Stimulated activated CD8-positive, alpha-beta memory T cell treated with anti-CD3 and anti-CD28 coated beads, Interleukin-4, amount 100 ng/mL, for 24 hours (primary cell): Measurements from ENCODE around the gene DLG4.

Experiments used
- DNase-seq: peaks from one replicate; pipeline ENCODE4 v3.0.0-alpha.2; 2020; ENCODE audit warnings: low read depth

The DLG4 gene

GRCh38 chr17:7214300-7215135, 5.1 kb downstream of the DLG4 start:
- peak; percentile 100 for DNase-seq

GRCh38 chr17:7213895-7214299, 5.7 kb downstream of the DLG4 start:
- no peak for DNase-seq

GRCh38 chr17:7211491-7212273, 8.0 kb downstream of the DLG4 start:
- DNase-seq = no peak

DNA sequence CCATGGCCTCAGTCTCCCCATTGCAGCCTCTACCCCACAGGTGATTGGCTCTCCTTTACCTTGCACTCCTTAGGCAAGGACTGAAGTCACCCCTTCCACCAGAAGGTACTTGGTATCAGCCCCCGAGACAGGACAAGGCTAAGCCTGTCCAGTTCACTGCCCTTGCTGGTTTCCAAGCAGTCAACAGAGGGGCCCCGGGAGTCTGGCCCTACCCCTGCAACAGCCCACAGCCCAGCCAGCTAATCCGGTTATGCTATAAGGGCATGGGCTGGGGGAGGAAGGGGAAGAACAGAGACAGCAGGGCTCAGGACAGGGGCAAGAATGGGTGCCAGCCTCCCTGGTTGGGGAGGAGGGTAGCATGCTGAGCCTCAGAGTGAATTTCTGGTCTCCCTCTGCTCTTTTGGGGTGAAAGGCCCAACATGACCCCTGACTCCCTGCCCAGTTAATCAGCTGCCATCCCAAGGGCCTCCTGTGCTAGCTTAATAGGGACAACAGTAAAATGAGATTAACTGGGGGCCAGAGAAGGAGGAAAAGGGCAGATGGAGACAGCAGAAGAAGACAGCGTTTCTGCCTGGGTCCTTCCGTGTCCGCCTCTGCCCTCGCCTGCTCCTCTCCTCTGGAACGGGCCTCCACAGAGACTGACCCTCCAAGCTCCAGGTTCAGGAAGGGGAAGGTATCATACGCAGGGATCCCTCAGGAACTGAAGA, 10.7 kb downstream of the DLG4 start:
- DNase-seq = no peak

GRCh38 chr17:7208027-7208571, 11.5 kb downstream of the DLG4 start:
- DNase-seq = no peak

DNA sequence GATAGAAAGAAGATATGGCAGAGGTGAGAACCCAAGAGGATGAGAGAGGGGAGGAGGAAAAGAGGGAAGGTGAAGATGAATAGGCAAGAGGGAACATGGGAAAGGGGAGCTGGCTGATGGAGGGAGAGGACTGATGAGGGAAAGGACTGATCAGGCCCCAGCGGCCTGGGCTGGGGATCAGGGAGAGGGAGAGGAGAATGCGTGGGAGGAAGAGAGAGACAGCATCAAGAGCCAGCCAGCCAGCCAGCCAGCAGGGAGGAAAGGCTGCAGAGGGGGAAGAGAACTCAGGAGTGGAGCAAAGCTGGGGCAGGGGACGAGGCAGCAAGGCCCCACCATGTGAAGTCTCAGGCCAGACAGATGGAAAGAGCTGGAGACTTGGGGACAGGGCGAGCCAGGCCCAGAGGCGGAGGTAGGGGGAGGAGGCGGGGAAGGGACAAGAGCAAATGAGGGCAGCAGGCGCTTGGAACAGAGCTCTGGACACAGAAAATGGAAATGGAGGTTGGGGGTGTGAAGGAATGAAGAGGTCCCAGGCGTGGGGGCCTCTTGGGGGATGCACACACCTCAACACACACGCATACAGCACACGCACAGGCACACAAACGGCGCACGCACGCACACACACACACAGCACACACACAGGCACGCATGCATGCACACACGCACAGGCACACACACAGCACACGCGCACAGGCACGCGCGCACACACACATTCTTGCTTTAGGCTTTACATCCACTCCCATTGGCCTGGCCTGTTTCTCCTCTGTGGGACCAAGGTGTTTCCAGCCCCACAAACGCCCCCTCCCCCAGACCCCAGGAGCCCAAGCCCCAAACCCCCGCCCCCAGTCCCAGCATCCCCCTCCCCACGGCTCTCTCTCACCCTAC, 12.3 kb downstream of the DLG4 start:
- no peak for DNase-seq

DNA sequence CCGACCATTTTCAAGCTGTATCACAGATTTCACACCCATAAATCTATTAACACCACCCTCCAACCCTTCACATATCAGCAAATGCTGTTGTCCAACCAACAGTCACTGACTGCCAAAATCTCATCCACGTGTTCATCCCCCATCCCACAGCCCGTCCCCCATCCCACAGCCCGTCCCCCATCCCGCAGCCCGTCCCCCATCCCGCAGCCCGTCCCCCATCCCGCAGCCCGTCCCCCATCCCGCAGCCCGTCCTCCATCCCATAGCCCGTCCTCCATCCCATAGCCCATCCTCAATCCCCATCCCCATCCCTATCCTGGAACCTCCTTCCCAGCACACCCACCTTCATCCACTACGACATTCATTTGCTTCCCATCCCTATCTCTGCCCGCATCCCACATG, 14.1 kb downstream of the DLG4 start:
- DNase-seq = no peak

GRCh38 chr17:7204828-7205461, 14.7 kb downstream of the DLG4 start:
- peak; percentile 88 for DNase-seq

- no peak for DNase-seq
Measured at GRCh38 chr17:7204336-7204735, 15.3 kb downstream of the DLG4 start.

GRCh38 chr17:7203391-7203790, 16.2 kb downstream of the DLG4 start:
- DNase-seq = no peak

DNA sequence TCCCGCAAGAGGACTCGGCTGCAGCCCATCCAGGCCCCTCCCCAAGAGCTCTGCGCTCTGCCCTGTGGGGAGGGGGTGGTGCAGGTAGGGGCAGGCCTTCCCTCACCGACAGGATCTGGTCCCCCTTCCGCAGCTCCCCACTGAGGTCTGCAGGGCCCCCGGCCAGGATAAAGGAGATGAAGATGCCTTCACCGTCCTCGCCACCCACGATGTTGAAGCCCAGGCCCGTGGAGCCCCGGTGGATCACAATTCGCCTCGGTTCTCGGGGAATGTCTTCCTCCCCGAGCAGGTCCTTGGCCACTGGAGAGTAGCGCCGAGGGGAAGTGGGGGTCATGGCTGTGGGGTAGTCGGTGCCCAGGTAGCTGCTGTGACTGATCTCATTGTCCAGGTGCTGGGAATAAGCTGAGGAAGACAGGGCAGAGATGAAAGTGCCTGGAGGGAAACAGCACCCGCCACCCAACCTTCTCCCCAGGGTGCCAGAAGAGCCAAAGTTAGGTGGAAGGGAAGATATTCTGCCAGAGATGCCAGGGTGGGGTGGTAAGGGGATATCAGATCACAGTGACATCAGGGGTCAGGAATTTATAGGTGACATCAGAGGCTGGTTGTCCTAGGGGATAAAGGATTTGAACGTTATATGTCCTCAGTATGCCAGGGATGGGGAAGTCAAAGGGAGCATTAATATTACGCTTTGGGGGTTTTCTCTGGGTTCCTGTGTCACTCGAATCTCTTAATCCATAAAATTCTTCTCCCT, 22.8 kb downstream of the DLG4 start:
- no peak for DNase-seq

DNA sequence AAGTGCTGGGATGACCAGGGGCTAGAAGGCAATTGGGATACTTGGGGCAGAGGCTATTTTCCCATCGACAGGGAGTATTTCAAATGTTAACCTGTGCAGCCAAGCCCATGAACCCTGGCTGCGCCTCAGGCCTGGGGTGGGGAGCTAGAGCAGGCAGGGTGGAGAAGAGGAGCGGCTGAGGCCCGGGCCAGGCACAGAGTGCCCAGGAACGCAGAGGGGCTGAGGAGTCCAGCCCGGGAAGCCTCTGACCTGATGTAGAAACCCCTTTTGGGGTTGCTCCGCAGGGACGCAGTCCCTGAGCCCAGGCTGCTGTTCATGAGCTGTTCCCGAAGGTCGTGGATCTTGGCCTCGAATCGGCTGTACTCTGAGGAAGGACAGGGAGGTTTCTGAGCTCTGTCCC, 23.7 kb downstream of the DLG4 start:
- DNase-seq = no peak

DNA sequence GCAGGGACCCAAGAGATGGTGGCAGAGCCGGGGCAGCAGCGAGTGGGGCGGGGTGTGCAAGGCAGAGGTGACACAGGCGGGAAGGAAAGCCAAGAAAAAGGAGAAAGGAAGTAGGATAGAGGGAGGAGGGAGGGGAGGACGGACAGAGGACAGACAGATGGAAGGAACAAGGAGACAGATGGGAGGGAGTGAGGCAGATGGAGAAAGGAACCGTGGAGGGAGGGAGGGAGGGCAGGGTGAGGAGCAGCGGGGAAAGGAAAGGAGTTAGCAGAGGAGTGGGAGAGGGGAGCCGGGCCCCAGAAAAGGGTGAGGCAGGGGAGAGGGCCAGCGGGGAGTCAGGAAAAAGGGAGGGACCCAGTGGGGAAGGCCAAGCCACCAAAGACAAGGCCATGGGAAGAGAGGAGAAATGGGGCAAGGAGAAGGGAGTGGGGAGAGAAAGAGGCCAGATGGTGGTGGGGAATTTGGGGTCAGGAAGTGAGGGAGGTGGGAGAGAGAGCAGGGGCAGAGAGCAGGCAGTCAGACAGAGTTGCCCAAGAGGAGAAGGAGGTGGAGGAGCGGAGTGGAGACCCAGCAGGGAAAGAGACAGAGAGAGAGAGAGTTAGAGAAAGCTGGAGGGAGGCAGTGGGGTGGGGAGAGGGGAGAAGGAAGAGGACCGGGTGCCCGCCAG, 27.2 kb downstream of the DLG4 start:
- DNase-seq = no peak

GRCh38 chr17:7191571-7192270, 27.9 kb downstream of the DLG4 start:
- DNase-seq = no peak

DNA sequence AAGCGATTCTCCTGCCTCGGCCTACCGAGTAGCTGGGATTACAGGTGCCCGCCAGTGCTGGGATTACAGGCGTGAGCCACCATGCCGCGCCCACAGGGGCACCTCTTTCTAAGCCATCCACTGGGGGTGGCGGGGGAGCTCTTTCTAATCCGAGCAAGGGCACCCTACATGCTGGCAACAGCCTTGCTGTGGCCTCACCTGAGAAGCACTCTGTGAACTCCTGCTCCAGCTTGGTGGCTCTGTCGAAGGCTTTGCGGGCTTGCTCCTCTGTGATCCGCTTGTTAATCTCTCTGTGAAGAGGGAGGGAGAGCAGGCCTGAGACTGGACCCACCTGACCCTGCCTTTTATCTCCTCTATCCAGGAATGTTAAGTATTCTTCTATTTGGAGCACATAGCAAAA, 28.6 kb downstream of the DLG4 start:
- no peak for DNase-seq

DNA sequence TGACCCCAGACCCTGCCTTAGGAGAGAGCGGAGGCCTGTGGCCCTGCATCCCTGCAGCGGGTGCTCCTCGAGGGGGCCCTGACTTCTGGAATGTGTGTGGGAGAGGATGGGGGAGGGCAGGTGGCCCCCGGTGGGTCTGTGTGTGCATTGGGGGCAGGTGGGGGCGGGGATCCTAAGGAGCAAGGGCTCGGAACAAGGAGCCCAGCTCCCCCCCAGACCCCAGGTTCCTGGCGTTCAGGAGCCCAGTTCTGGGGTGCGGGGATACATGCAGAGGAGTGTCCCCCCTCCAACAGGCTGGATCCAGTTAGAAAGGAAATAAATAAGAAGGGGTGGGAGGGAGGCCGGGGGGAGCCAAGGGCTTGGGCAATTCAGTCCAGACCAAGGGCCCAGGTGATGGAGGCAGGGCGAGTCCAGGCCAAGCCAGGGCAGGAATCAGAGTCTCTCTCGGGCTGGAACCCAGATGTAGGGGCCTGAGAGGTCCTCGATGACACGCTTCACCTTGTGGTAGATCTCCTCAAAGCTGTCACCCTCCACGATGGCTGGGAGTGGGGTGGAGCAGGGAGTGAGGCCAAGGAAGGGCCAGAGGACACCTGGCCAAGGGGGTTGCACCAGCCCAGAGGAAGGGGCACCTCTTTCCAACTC, 29.2 kb downstream of the DLG4 start:
- no peak for DNase-seq

DNA sequence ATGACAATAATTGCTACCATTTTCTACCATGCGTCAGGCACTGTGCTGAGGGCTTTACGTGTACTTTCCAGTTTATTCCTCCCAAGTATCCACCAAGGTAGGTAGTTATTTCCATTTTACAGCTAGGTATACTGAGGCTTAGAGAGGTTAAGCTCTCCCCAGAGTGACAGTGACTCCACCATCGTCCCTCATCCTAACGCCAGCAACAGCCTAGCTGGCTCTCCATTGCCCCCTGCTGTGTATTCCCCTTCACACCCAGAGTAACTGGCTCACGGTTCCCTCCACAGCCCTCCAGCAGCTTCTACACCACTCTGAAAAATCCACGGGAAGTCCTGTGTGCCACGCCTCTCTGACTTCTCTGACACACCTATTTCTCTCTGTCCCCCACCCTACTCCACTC, 33.4 kb downstream of the DLG4 start:
- DNase-seq = no peak

- no peak for DNase-seq
Measured at GRCh38 chr17:7184647-7185046, 35.0 kb downstream of the DLG4 start.

DNA sequence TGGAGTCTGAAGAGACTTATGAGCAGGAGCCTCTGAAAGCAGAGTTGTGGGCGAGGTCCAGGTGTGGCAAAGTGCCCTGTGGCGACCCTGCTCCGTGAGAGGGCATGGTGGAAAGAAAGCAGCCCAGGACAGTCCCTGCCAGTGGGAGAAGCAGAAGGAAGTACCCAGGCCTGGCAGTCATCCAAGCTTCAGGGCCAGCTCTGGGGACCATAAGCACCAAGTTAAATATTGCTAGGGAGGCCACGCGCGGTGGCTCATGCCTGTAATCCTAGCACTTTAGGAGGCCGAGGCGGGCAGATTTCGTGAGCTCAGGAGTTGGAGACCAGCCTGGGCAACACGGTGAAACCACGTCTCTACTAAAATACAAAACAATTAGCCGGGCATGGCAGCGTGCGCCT, 35.5 kb downstream of the DLG4 start:
- DNase-seq = no peak
